GM12873 (cell line): ENCODE measurements around the gene ARV1.

Experiments used
- CTCF ChIP-seq: IDR thresholded peaks from 2 replicates; pipeline ENCODE4 v1.5.1; 2012; ENCODE audit warnings: low read depth, mild to moderate bottlenecking, moderate library complexity, low read length, control low read depth; ENCODE audit not compliant: insufficient read depth; ENCODE audit errors: missing control alignments

ARV1 gene

GRCh38 chr1:230978491-230979388 lies at the start of gene ARV1, which contains the start of gene TTC13:
TSS of gene ARV1 (plus strand) at chr1:230979094. CDS start at chr1:230979106, 12 bp downstream.
TSS of gene TTC13 (minus strand) at chr1:230978861. CDS start at chr1:230978830, 31 bp downstream.
- peak; percentile 48 for TF ChIP-seq CTCF

DNA sequence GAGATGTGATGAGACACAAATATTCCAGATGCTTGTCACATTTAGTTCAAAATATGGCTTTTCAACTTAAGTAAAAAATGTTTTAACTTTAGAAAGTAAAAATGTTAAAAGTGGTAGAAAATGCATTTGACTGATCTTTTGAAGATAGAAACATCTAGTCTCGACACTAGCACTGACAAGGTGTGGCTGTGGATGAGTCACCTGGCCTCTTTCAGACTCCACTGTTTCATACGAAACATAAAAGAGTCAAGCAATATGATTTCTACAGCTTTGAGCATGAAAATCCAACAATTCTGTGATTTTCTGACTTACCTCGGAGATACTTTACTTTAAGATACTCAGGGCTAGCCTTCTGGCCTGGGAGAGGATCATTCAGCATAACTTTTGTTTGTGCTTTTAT lies 47.9 kb upstream of the ARV1 start:
- TF ChIP-seq CTCF: no peak

GRCh38 chr1:230935852-230936251 lies 43.0 kb upstream of the ARV1 start:
- TF ChIP-seq CTCF: no peak

GRCh38 chr1:230936475-230936874 lies 42.4 kb upstream of the ARV1 start:
- TF ChIP-seq CTCF: no peak

- no peak for TF ChIP-seq CTCF
Measured at GRCh38 chr1:230937371-230937770, 41.5 kb upstream of the ARV1 start.

GRCh38 chr1:230938924-230939368 lies 39.9 kb upstream of the ARV1 start:
- no peak for TF ChIP-seq CTCF

GRCh38 chr1:230939806-230940489 lies 38.9 kb upstream of the ARV1 start:
- no peak for TF ChIP-seq CTCF
